GM11168 (cell line): ENCODE results near the gene FAM135A.

Source experiments
- in situ Hi-C: fragments of 300-500 bp; cut with MboI; formaldehyde crosslinking; loops from one replicate; pipeline ENCODE4 v1.12.0; 2022; ENCODE audit warnings: low sequenced_read_pairs; ENCODE audit not compliant: unreplicated experiment

The FAM135A gene

DNA sequence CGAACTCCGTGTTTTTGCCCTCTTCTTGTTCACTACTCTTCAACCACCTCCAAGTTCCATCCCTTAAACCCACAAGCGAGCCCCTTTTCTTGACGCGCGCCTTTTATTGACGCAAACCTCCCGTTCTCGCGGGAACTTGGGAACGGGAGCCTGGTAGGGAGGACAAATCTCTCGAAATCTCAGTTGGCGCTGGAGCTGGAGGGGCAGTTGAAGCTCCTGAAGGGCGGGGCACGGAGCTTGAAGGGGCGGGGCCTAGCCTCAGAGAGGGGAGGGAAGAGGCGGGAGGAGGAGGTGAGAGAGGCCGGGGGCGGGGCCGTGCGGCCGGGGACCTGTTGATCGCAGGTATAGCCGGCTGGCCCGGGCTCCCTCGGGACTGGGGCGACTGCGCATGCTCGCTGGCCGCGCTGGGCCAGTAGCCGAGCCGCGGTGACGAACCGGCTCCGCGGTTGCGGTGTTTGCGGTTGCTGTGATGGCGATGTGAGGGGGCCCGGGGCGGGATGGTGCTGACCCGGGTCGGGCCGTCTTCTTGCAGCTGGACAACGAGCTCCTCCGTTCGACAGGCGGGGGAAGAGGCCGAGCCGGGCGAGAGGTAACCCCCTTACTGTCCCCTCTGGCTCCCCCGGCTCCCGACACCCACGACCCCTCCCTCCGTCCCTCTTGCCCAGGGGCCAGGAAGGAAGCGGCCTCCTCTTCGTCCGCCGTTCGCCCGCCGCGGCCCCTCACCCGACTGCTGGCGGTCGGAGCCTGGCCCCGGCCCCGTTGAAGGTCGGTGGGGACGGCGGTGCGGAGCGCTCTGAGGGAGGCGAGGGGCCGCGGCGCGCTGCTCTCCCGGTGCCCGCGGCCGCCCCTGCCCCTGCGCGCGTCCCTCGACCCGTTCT is at the start of gene FAM135A:
TSS of gene FAM135A (plus strand) at position 395 of the 878 bp plus-strand sequence. CDS start 14,835 bp downstream, outside the sequence.
- in situ Hi-C loops = no loop called here

DNA sequence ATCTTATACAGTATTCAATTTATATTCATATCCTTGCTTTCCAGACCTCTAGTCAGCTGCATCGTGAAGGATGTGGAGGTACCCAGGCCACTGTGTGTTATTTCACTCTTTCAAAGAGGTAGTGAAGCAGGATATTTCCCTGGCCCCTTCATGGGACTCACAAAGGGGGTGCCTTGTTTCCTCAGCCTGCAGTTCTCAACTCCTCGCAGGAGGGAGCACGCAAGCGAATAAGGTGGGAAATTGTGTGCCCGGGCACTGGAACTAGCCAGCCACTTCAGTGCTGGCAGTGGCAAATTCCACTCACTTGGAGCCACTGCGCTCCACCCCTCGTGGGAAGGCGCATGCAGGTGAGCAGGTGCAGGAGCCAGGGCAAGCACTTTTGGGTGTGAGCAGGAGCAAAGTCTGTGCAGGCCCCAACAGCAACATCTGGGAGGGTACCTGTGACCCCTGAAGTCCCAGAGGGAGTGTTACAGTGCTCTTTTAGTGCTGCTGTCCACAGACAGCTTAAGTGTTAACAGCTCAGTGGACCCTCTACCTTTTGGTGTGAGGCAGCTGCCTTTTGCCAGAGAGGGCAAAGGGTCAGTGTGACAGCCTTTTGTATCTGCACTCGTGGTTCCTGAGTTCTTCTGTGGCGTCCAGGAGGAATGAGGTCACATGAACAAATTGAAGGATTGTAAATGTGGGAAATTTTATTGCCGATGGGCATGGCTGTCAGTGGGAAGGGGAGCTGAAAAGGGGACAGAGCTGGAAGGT is 49.4 kb upstream of the FAM135A start:
- in situ Hi-C loops = loop anchor here (10.0 kb wide), 1 partner anchor 139 kb away; no protein-coding TSS in a partner anchor

DNA sequence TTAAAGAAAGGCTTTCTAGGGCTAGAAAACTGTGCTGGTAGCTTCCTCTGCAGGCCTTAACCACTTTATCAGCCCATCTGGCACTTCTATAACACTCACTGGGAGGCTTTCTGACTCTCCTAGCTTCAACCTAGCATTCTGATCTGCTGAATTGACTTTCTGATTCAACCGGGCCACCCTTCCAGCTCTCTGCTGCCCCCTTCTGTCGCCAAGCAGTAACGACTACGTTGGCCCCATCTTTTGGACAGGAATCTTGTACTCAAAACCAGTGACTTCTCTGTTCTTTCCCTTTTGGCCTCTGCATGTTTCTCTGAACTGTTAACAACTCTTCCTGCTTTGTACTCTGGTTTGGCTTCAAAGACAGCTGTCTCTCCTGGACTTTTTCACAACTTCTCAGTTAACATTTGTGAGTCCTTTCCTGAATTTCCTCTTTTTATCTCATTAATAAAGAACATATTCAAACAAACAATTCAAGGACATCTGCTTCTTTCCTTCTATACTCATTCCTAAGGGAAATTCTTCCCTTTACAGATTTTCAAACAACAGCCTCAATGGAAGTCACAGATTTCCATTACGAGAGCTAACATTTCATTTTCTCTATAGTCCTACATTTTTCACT is 43.9 kb upstream of the FAM135A start:
- in situ Hi-C loops = loop anchor here (5.0 to 10.0 kb wide), 2 partner anchors 62 to 145 kb away; no protein-coding TSS in a partner anchor

DNA sequence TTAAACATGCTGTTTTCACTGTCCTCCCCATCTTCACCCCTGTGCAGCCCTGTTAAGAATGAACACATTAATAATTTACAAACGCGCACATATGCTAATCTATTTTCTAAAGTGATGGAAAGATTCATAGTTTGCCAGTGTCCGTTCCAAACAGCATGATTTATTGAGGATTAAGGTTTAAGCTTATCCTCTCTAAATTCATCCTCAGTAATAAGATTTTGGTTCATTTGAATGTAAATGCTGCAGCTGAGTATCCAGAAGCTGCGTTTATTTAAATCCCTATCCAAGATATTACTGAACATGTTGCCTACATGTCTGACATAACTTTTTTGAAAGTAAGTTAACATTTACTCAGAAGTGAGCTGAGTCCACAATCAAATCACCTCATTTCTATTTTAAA is 42.8 kb upstream of the FAM135A start:
- in situ Hi-C loops = no loop called here

DNA sequence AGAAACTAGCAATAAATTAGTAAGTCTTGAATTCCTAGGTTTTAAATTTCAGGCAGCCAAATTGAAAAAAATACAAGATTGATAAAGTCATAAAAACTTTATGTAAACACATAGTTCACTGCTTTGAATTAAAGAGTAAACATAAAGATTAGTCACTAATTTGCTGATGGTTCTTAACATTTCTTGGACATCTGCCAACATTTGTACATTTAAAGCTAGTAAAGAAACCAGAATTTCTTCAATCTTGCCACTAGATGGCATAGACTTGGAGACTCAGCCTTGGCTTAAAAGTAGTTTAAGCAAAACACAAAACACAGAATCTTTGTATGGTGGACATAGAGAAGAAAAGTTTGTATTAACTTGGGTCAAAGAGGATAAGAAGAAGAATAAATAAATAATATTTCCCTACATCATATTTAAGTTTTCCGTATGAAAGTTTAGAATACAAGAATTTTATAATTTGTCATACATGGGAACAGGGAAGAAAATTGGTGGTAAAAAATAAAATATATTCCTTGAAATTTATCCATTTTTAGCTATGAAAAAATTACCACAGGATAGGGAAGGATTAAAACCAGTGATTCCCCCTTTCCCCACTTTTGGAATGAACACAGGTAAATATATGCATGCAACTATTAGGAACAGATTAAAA is 41.7 kb upstream of the FAM135A start:
- in situ Hi-C loops = no loop called here

DNA sequence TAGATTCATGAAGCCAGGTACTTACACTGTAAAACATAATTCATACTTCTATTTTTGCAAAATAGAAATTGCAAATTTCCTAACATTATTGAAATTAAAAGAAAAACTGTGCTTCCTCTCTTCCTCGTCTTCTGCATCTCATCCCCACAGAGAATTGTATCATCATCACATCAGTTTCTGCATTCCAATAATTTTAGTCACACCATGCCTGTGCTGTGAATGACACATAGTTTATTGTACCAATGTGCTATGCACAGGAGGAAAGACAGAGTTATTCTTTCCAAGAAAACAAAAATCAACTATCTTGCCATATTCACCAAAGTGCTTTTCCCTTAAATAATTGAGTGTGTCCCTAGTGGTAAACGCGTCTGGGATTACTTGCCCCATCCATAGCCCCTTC is 38.1 kb upstream of the FAM135A start:
- in situ Hi-C loops = no loop called here

DNA sequence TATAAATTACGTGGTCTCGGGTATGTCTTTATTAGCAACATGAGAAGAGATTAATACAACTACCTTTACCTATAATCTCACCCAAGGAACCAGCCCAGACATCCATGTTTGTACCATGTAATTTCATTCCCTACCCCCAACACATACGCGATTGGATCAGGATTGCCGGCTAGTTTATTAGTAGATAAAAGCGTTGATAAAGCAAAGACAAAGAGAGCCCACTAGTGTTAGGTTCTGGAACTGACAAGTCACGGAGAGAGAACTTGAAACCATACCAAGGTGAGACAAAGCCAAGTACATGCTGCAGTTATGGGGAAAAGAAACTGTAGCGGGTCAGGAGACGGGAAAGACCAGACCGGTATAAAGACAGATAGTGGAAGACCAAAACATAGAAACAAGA is 37.4 kb upstream of the FAM135A start:
- in situ Hi-C loops = no loop called here

DNA sequence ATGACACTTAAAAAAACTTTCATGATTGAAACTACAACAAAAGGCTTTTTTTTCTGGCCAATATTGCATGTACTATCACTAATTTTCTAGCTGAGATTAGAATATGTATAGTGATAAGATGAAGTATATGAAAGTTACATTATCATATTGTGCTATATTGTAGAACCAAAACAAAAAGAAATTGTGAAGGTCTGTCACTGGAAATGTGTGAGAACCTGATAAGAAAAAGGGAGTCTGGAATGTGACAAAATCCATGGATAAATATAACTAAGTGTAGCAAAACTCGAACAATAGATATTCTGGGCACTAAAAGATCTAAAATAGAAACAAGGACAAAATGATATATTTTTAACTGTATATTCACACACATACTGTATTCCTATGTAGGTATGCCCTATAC is 36.7 kb upstream of the FAM135A start:
- in situ Hi-C loops = no loop called here

DNA sequence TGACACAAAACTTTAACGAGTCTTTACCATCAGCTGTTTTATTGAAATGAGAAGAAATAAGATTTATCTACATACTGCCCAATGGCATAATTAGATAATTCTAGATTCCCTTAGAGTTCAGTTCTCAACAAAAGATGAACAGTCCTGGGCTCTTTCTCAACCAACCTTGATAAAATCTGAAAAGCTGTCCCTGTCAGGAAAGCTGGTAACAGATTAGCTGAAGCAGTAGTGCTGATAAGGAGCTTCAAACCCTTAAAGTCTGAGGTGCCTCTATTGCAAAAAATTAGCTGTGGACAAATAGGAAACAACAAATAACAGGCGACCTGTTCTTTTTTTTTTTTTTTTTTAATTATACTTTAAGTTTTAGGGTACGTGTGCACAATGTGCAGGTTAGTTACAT is 35.9 kb upstream of the FAM135A start:
- in situ Hi-C loops = no loop called here

DNA sequence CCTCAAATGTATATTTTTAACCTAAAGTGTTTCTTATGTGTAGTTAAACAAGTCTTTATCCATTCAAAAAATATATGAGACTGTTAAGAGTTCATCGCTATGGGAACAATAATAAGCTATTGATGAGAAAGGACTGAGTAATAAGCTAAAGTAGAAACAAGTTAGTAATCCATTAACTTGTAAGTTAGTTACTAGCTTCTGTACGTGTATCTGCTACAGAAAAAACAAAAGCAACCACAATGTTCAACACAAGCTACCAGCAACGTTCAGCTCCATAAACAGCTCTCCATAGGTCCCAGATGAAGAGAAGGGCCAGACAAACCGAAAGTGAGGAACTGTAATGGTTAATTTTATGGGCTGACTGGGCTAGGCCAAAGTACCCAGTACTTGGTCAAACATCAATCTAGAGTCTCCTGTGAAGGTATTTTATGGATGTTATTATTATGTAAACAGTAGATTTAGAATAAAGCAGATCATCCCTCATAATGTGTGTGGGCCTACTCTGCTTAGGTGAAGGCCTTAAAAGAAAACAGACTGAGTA is 33.8 kb upstream of the FAM135A start:
- in situ Hi-C loops = no loop called here

DNA sequence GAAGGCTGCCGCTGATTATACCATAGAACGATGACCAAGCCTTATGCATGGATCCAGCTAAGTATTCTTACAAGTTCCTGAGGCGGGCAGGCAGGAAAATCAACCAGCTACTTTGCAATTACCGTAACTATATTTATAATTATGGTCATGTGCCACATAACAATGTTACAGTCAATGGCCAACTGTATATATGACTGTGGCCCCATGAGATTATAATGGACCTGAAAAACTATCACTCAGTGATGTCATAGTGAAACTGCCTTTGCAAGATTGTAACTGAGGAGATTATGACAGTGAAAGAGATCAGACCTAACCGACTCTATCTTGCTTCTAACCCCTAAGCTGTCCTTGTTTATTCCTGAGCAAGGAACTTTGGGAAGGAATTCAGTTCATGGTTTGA is 33.1 kb upstream of the FAM135A start:
- in situ Hi-C loops = no loop called here

DNA sequence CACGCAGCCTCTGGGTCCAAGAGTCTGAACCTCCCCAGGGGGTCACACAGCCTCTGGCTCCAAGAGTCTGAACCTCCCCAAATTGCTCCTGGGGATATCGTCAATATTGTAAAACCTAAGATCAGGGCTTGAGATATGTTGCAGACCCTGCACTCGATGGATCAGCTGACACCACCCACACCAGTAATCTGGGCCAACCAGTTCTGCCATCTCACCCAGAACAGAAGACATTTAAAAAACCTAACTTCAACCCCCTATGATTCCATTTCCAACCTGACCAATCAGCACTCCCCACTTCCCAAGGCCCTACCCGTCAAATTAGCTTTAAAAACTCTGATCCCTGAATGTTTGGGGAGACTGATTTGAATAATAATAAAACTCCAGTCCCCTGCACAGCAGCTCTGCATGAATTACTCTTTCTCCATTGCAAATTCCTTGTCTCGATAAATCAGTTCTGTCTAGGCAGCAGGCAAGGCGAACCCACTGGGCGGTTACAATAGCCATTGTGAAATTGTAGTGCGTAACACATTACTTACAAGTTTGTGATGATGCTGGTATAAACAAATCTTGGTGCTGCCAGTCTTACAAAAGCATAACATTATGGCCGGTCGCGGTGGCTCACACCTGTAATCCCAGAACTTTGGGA is 32.4 kb upstream of the FAM135A start:
- in situ Hi-C loops = no loop called here

DNA sequence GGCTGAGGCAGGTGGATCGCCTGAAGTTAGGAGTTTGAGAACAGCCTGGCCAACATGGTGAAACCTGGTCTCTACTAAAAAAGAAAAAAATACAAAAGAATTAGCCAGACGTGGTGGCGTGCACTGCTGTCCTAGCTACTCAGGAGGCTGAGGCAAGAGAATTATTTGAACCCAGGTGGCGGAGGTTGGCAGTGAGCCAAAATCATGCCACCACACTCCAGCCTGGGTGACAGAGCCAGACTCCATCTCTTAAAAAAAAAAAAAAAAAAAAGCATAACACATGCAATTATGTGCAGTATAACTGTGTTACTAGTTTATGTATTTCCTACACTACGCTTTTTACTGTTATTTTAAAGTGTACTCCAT is 31.9 kb upstream of the FAM135A start:
- in situ Hi-C loops = no loop called here

DNA sequence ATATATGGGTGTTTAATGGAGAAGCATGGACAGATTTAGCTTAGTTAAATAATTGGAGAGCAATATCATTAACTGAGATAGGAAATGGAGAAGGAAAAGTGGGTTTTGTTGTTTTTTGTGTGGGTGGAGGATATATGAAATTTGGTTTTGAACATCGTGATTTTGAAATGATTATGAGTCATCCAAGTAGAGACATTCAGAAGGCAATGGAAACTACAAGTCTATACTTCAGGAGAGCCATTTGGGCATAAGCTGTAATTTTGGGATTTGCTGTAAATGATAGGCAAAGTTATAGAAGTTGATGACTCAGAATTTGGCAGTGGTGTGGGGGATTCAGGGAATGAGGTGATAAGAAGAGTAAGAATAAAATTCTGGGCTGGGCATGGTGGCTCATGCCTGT is 27.4 kb upstream of the FAM135A start:
- in situ Hi-C loops = no loop called here

DNA sequence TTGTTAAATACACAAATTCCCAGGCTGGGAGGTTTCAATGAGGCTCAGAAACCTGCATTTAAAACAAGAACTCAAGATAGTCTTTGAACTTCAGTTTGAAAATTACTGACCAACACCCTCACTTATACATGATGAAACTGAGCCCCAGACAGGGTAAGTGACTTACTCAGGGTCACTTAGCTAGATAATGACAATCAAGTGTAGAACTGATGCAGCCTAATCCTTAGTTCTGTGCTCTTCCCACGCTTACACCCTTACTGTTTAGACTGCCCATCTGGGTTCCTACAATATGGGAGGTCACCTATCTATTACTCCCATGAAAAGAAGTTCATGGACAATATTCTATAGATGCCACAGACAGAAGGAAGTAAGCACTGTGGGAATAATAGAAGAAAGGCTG is 24.5 kb upstream of the FAM135A start:
- in situ Hi-C loops = no loop called here

DNA sequence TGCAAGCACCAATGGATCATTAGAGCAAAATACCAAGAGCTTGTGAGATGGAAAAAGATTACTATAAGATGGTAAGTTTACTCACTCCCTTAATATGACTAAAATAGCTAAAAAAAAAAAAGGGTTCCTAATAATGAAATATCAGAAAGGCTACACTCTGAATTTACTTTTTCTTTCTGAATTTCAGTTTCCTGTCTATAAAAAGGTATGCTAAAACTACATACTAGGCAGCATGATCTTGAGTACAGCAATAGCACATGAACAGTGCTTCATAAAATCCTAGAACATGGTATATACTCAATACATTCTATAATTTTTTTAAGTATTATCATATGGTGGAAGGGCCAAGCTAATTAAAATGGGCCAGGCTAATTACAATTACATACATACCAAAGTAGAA is 24.0 kb upstream of the FAM135A start:
- in situ Hi-C loops = no loop called here

DNA sequence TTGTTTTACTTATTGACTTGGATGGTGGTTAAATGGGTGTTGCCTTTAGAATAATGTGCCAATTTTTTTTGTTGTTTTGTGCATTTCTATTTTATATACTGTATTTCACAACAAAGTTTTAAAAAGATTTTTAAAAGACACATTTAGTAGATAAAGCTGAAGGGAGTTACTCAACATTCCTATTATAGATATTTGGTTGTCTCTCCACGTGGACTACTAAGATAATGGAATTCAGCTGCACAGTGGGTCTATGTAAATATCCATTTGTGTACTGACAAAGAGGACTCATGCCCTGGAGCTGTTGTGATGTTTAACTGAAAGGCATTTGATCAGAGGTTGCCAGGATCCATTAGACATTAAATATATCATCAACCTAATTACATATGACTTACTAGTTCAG is 23.2 kb upstream of the FAM135A start:
- in situ Hi-C loops = no loop called here

DNA sequence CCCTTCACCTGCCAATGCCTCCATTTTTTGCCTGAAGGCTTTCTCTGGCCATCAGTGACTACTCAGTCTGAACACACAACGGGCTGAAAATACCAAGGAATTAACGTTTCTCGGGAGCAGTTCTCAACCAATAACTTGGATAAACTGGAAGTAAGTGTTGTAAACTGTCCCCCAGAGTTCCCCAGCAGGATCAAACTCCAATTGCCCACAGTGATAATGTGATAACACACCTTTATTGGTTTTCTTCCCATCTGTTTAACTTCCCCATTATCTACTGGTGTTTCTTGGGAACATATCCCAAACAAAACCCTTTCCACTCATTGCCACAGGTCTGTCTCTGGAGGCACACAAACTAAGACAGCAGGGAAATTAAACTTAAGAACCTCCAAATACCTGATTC is 21.8 kb upstream of the FAM135A start:
- in situ Hi-C loops = no loop called here

DNA sequence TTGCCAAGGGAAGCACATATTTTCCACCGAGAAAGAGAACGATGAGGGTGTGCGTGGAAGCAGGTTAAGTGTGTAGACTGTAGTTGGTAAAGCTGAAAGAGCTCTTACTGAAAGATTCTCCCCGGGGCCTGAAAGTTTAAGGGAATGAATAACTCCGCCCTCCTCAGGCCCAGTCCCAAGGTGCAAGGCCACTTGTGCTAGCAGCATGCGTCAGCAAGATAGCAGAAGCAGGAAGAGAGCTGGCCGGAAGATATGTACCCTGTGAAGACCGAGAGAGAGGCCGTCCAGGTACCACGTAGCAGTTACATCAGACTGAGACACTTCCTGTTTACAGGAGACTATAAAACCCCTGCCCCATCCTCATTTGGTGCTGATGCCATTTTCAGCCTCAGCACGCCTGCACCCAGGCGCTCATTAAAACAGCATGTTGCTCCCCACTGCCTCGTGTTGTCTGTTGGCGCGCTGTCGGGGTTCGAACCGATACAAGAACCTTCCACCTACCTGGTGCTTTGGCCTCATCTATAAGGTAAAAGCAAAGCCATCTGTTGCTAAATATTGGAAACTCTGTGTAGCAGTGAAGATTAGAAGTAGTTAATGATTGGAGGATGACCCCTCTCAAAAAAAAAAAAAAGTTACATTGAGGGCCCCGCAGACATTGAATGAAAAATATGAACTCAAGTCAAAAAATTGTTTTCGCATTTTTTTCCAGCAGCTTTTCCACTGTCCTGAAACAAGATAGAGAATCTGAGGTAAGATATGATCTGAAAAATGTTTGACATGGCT is 18.6 kb upstream of the FAM135A start:
- in situ Hi-C loops = no loop called here
